ENCODE measurements around the gene PIH1D2.

The PIH1D2 gene, protein sequence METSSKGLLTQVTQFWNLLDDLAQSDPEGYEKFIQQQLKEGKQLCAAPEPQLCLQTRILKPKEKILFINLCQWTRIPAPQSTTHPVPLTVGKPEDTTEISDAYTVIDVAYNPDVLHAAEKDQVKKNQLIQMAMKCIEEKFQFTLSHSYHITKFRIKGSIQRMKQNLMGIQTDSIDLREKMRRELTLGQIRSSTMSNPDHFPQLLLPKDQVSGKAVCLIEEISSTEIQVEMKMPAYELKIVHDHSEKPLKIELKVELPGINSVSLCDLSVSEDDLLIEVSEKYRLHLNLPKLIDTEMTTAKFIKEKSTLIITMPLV

DNA sequence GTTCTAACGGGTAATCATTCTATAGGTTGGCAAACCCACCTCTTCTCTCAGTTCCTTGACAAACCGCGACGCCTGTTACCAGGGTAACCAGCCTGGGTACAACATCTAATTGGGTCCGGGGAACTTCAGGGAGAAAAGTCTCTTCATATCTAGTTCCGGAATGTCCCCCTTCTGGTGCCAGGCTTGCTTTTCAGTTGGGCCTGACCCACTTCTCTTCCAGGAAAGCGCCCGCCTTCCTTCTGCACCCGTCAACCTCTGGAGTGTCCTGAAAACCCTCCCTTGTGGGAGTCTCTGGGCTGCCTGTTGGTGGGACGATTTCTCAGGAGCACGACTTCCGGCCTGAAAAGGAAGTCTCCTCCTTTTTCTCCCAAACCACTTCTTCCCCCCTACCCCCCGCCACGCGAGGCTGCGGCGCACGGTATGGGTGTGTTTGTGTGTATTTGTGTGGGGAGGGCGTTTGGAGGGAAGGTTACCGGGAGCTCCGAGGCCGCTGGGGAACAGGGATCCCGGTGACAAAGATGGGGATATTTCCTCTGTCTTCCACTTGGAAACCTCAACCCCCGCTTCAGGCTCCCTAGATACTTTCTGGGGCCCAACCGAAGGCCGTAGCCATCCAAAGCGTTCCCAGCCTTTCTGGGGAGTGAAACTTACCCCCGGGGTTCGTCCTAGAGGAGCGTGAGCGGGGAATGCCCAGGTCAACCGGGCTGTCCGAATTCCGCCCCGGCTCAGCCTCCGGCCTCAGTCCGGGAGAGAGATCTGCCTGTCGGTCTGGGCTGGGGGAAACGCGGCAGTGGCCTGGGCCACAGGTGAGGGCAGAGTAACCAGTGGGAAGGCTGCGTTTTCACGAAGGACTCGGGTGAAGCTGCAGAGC lies at the start of gene PIH1D2, which contains the start of gene NKAPD1:
TSS of gene PIH1D2 (minus strand) at position 77 of the 871 bp plus-strand sequence. CDS start 843 bp downstream, outside the sequence.
TSS of gene NKAPD1 (plus strand) at position 359 of the 871 bp plus-strand sequence. CDS start 1,276 bp downstream, outside the sequence.
- peak within 1 kb of the TSS; percentile 88 for H3K9ac ChIP-seq (ENCODE audit: low read length)
- TF ChIP-seq EZH2 (optimal IDR thresholded peaks at IDR 0.05; ENCODE audit: low read depth, low read length) (no peak), EZH2phosphoT487 (IDR thresholded peaks at IDR 0.05; ENCODE audit: low read length) (no peak)
- TF ChIP-seq, protein P1, sequence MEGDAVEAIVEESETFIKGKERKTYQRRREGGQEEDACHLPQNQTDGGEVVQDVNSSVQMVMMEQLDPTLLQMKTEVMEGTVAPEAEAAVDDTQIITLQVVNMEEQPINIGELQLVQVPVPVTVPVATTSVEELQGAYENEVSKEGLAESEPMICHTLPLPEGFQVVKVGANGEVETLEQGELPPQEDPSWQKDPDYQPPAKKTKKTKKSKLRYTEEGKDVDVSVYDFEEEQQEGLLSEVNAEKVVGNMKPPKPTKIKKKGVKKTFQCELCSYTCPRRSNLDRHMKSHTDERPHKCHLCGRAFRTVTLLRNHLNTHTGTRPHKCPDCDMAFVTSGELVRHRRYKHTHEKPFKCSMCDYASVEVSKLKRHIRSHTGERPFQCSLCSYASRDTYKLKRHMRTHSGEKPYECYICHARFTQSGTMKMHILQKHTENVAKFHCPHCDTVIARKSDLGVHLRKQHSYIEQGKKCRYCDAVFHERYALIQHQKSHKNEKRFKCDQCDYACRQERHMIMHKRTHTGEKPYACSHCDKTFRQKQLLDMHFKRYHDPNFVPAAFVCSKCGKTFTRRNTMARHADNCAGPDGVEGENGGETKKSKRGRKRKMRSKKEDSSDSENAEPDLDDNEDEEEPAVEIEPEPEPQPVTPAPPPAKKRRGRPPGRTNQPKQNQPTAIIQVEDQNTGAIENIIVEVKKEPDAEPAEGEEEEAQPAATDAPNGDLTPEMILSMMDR (IDR thresholded peaks at IDR 0.05; ENCODE audit: low read length): no peak
- H2AFZ ChIP-seq (ENCODE audit: low read length): peak within 1 kb of the TSS; percentile 76
- peaks cover 6% of the 10 kb centered on the region; the same call in 1 of the 2 replicates for H3K4me1 ChIP-seq (ENCODE audit: low read length)
- peak within 1 kb of the TSS; percentile 89 for H3K4me3 ChIP-seq (ENCODE audit: low read length)
- no peaks in the 10 kb centered on the region for H3K9me3 ChIP-seq (replicated peaks; ENCODE audit: insufficient read depth, low read length)
- no peaks in the 10 kb centered on the region for H3K9me2 ChIP-seq (replicated peaks; ENCODE audit: insufficient read depth, low read length)
- peaks cover 10% of the 10 kb centered on the region for H3K36me3 ChIP-seq (replicated peaks; ENCODE audit: insufficient read depth, low read length)
- H3F3A ChIP-seq (ENCODE audit: insufficient read depth, low read length): no peaks in the 10 kb centered on the region
- no peaks in the 10 kb centered on the region for H4K20me1 ChIP-seq (ENCODE audit: insufficient read depth, low read length)
- DNase-seq: peak; percentile 77
- peak within 1 kb of the TSS; percentile 62; the same call in 1 of the 2 replicates for H3K27ac ChIP-seq (ENCODE audit: low read length)
- peak within 1 kb of the TSS; percentile 72 for H3K4me2 ChIP-seq (ENCODE audit: low read depth, low read length)
- H3K27me3 ChIP-seq (replicated peaks; ENCODE audit: insufficient read depth, low read length): no peaks in the 10 kb centered on the region
- H3K79me2 ChIP-seq (ENCODE audit: low read length): peaks cover 32% of the 10 kb centered on the region

DNA sequence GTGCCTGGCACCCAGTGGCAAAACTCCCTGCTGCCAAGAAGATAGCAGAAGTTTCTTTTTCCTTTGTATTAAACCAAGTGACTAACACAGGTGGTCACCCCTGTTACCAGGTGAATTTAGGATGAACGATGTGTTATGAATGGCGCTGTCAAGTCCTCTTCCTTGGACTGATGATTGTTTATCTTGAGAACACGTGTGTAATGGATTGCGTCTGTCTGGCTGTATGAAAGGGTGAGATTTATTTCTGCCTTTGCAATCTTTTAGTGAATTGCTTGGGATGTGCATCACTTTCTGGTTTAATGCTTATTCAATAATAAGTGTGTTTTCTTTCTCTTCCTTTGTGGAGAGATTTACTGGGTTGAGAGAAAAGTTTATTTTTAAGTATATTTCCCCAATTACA lies 49.3 kb upstream of the PIH1D2 start:
- Histone ChIP-seq H3K9me2 (replicated peaks; ENCODE audit: insufficient read depth, low read length) (no peaks in the 10 kb centered on the region), H3K9me3 (replicated peaks; ENCODE audit: insufficient read depth, low read length) (no peaks in the 10 kb centered on the region)

DNA sequence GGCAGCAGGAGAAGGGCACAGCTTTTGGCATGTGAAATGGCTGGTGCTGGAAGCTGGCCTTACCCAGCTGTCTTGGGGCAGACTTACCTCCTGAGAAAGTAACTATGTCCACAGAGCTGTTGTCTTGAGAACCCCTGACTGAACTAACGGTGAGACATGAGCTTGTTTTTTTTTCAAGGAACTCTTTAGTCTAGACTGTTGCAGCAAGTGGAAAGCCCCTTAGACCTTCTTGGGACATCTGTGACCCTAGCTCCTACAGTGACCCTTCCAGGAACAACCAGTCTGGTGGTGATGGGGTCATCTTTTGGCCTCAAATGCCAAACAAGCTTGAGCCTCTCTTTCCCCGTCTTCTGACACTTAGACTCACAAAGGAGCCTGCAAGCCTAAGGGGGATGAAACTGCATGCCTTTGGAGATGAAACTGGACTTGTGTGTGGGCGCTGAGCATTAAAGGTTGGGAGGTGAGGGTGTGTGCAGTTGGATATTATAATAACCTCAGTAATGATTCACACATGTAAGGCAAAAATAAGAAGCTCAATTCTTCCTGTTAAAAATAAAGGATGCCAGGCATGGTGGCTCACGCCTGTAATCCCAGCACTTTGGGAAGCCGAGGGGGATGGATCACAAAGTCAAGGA lies 48.3 kb upstream of the PIH1D2 start:
- no peak for DNase-seq
- H3K79me2 ChIP-seq (ENCODE audit: low read length): no peaks in the 10 kb centered on the region
- no peaks in the 10 kb centered on the region for H3K9me3 ChIP-seq (replicated peaks; ENCODE audit: insufficient read depth, low read length)
- no peak overlapping the region for H2AFZ ChIP-seq (ENCODE audit: low read length)
- H3F3A ChIP-seq (ENCODE audit: insufficient read depth, low read length): no peaks in the 10 kb centered on the region
- H3K27me3 ChIP-seq (replicated peaks; ENCODE audit: insufficient read depth, low read length): no peaks in the 10 kb centered on the region
- no peaks in the 10 kb centered on the region for H3K36me3 ChIP-seq (replicated peaks; ENCODE audit: insufficient read depth, low read length)
- no peak overlapping the region for H3K9ac ChIP-seq (ENCODE audit: low read length)
- no peaks in the 10 kb centered on the region for H4K20me1 ChIP-seq (ENCODE audit: insufficient read depth, low read length)
- no peak overlapping the region for H3K4me3 ChIP-seq (ENCODE audit: low read length)
- H3K9me2 ChIP-seq (replicated peaks; ENCODE audit: insufficient read depth, low read length): no peaks in the 10 kb centered on the region
- TF ChIP-seq, protein P1 (IDR thresholded peaks at IDR 0.05; ENCODE audit: low read length): no peak
- TF ChIP-seq EZH2 (optimal IDR thresholded peaks at IDR 0.05; ENCODE audit: low read depth, low read length): no peak
- TF ChIP-seq EZH2phosphoT487 (IDR thresholded peaks at IDR 0.05; ENCODE audit: low read length): no peak
- no peak overlapping the region for H3K4me2 ChIP-seq (ENCODE audit: low read depth, low read length)
- no peak overlapping the region for H3K27ac ChIP-seq (ENCODE audit: low read length)
- H3K4me1 ChIP-seq (ENCODE audit: low read length): peaks cover 5% of the 10 kb centered on the region

More for the DNA sequence above, 49.3 kb upstream of the PIH1D2 start:
- no peak overlapping the region for H3K27ac ChIP-seq (ENCODE audit: low read length)
- TF ChIP-seq, protein P1 (IDR thresholded peaks at IDR 0.05; ENCODE audit: low read length): no peak
- TF ChIP-seq EZH2phosphoT487 (IDR thresholded peaks at IDR 0.05; ENCODE audit: low read length) (no peak), EZH2 (optimal IDR thresholded peaks at IDR 0.05; ENCODE audit: low read depth, low read length) (no peak)
- H3K36me3 ChIP-seq (replicated peaks; ENCODE audit: insufficient read depth, low read length): no peaks in the 10 kb centered on the region
- no peaks in the 10 kb centered on the region for H4K20me1 ChIP-seq (ENCODE audit: insufficient read depth, low read length)
- no peaks in the 10 kb centered on the region for H3F3A ChIP-seq (ENCODE audit: insufficient read depth, low read length)
- H2AFZ ChIP-seq (ENCODE audit: low read length): no peak overlapping the region
- no peak for DNase-seq
- no peaks in the 10 kb centered on the region for H3K79me2 ChIP-seq (ENCODE audit: low read length)
- no peaks in the 10 kb centered on the region for H3K27me3 ChIP-seq (replicated peaks; ENCODE audit: insufficient read depth, low read length)
- H3K4me3 ChIP-seq (ENCODE audit: low read length): no peak overlapping the region
- no peak overlapping the region for H3K4me2 ChIP-seq (ENCODE audit: low read depth, low read length)
- peaks cover 5% of the 10 kb centered on the region for H3K4me1 ChIP-seq (ENCODE audit: low read length)
- no peak overlapping the region for H3K9ac ChIP-seq (ENCODE audit: low read length)
